ENCODE results near the gene LIN54.

GRCh38 chr4:82896755-82897154, 113.9 kb downstream of the LIN54 start:
- TF ChIP-seq CTCF (IDR thresholded peaks at IDR 0.05) (no peak), POLR2AphosphoS5 (IDR thresholded peaks at IDR 0.05) (no peak), EP300 (IDR thresholded peaks at IDR 0.05) (no peak)

Measured in stomach (tissue), 4 donors.